ENCODE data around the gene TDP2. TPM values are rescaled to one million over a fixed set of nuclear protein-coding genes. Genes with fewer than 3 reads are reported as not detected.
A peak's percentile ranks its signal among the peaks of the same experiment; 100 is the strongest.
"Not testable (repeated sequence)": the region's sequence is repeated elsewhere in the genome, so short reads cannot be mapped to it uniquely, and the experiment has no call there.

TDP2 gene
- total RNA-seq = 10 to 100 TPM; 48.1 to 48.4 TPM

- Mint-ChIP-seq H3K36me3 (peaks cover 30% of the 10 kb centered on the region), H3K9me3 (no peaks in the 10 kb centered on the region), H3K27ac (peak within 1 kb of the TSS; percentile 94 to 100), H3K4me3 (peak within 1 kb of the TSS; percentile 97), H3K27me3 (no peaks in the 10 kb centered on the region), H3K4me1 (ENCODE audit: low read depth in 2 of 2) (peaks cover 48 to 59% of the 10 kb centered on the region in 2 donors)
- ATAC-seq = peak; percentile 98
- peak; percentile 97 for DNase-seq (ENCODE audit: low spot score)
Observed at GRCh38 chr6:24666641-24667377, at the start of gene TDP2, which contains the start of gene ACOT13. Gene TDP2, minus strand, starts transcription at chr6:24666899. Its CDS starts 37 bp downstream, at chr6:24666862. Gene ACOT13, plus strand, starts transcription at chr6:24667077. Its CDS starts 187 bp downstream, at chr6:24667264.

- Mint-ChIP-seq H3K27ac (peak overlapping the region in 1 of 2 donors; percentile 43), H3K4me1 (ENCODE audit: low read depth in 2 of 2) (peaks cover 34 to 40% of the 10 kb centered on the region in 2 donors), H3K36me3 (peaks cover 28% of the 10 kb centered on the region), H3K27me3 (no peaks in the 10 kb centered on the region), H3K4me3 (peak overlapping the region; percentile 25), H3K9me3 (no peaks in the 10 kb centered on the region)
- DNase-seq (ENCODE audit: low spot score) (no peak), ATAC-seq (peak; percentile 28 to 66)
Observed at GRCh38 chr6:24710519-24711303, 44.0 kb upstream of the TDP2 start.

GRCh38 chr6:24709014-24709711 lies 42.5 kb upstream of the TDP2 start:
- DNase-seq (ENCODE audit: low spot score) (no peak), ATAC-seq (no peak)
- H3K4me3 Mint-ChIP-seq = no peak overlapping the region
- H3K4me1 Mint-ChIP-seq (ENCODE audit: low read depth in 2 of 2) = peaks cover 27 to 36% of the 10 kb centered on the region in 2 donors
- no peaks in the 10 kb centered on the region for H3K9me3 Mint-ChIP-seq
- H3K27me3 Mint-ChIP-seq = no peaks in the 10 kb centered on the region
- peaks cover 37% of the 10 kb centered on the region for H3K36me3 Mint-ChIP-seq
- no peak overlapping the region for H3K27ac Mint-ChIP-seq

- Mint-ChIP-seq H3K9me3 (no peaks in the 10 kb centered on the region), H3K27me3 (no peaks in the 10 kb centered on the region), H3K4me3 (no peak overlapping the region), H3K27ac (no peak overlapping the region), H3K4me1 (ENCODE audit: low read depth in 2 of 2) (peaks cover 27 to 36% of the 10 kb centered on the region in 2 donors), H3K36me3 (peaks cover 43% of the 10 kb centered on the region)
- DNase-seq (ENCODE audit: low spot score) = no peak
- no peak for ATAC-seq
Observed at GRCh38 chr6:24708612-24709011, 41.9 kb upstream of the TDP2 start.

- H3K36me3 Mint-ChIP-seq = peaks cover 44% of the 10 kb centered on the region
- peaks cover 22 to 31% of the 10 kb centered on the region in 2 donors for H3K4me1 Mint-ChIP-seq (ENCODE audit: low read depth in 2 of 2)
- no peak for DNase-seq (ENCODE audit: low spot score)
- peak overlapping the region in 1 of 2 donors; percentile 53 for H3K27ac Mint-ChIP-seq
- no peak for ATAC-seq
- H3K4me3 Mint-ChIP-seq = no peak overlapping the region
- no peaks in the 10 kb centered on the region for H3K27me3 Mint-ChIP-seq
- no peaks in the 10 kb centered on the region for H3K9me3 Mint-ChIP-seq
Observed at GRCh38 chr6:24704468-24704867, 37.8 kb upstream of the TDP2 start.

GRCh38 chr6:24702720-24703282 lies 36.1 kb upstream of the TDP2 start:
- Mint-ChIP-seq H3K27me3 (no peaks in the 10 kb centered on the region), H3K4me3 (no peak overlapping the region), H3K4me1 (ENCODE audit: low read depth in 2 of 2) (peaks cover 16 to 31% of the 10 kb centered on the region in 2 donors), H3K27ac (peak overlapping the region; percentile 53 to 73), H3K36me3 (peaks cover 37% of the 10 kb centered on the region), H3K9me3 (no peaks in the 10 kb centered on the region)
- DNase-seq (ENCODE audit: low spot score) (no peak), ATAC-seq (no peak)

- ATAC-seq = peak in 1 of 2 donors; percentile 70
- peaks cover 23% of the 10 kb centered on the region for H3K36me3 Mint-ChIP-seq
Observed at GRCh38 chr6:24699521-24700359, 33.0 kb upstream of the TDP2 start.

GRCh38 chr6:24696097-24696496 lies 29.4 kb upstream of the TDP2 start:
- no peak overlapping the region for H3K4me3 Mint-ChIP-seq
- H3K36me3 Mint-ChIP-seq = peaks cover 4% of the 10 kb centered on the region
- H3K9me3 Mint-ChIP-seq = no peaks in the 10 kb centered on the region
- H3K27me3 Mint-ChIP-seq = no peaks in the 10 kb centered on the region
- no peak for ATAC-seq
- no peak overlapping the region for H3K27ac Mint-ChIP-seq
- H3K4me1 Mint-ChIP-seq (ENCODE audit: low read depth in 2 of 2) = peaks cover 3 to 18% of the 10 kb centered on the region in 2 donors
- no peak for DNase-seq (ENCODE audit: low spot score)

More at GRCh38 chr6:24699521-24700359, 33.0 kb upstream of the TDP2 start:
- DNase-seq (ENCODE audit: low spot score) = no peak
- peak overlapping the region; percentile 48 for H3K4me3 Mint-ChIP-seq
- no peaks in the 10 kb centered on the region for H3K27me3 Mint-ChIP-seq
- peak overlapping the region; percentile 52 to 65 for H3K27ac Mint-ChIP-seq
- H3K4me1 Mint-ChIP-seq (ENCODE audit: low read depth in 2 of 2) = peaks cover 16 to 32% of the 10 kb centered on the region in 2 donors
- no peaks in the 10 kb centered on the region for H3K9me3 Mint-ChIP-seq

- ATAC-seq = peak; percentile 68 to 71
- H3K9me3 Mint-ChIP-seq; H3K4me3 Mint-ChIP-seq; H3K27me3 Mint-ChIP-seq; H3K36me3 Mint-ChIP-seq; DNase-seq (ENCODE audit: low spot score): not testable (repeated sequence)
- peak overlapping the region in 1 of 2 donors; percentile 24 for H3K27ac Mint-ChIP-seq
- peaks cover 3 to 14% of the 10 kb centered on the region in 2 donors for H3K4me1 Mint-ChIP-seq (ENCODE audit: low read depth in 2 of 2)
Observed at GRCh38 chr6:24695635-24696034, 28.9 kb upstream of the TDP2 start.

GRCh38 chr6:24694198-24694597 lies 27.5 kb upstream of the TDP2 start:
- no peak overlapping the region for H3K27ac Mint-ChIP-seq
- no peaks in the 10 kb centered on the region for H3K9me3 Mint-ChIP-seq

GRCh38 chr6:24692848-24693592 lies 26.3 kb upstream of the TDP2 start:
- DNase-seq (ENCODE audit: low spot score) (no peak), ATAC-seq (no peak)
- H3K36me3 Mint-ChIP-seq = no peaks in the 10 kb centered on the region
- no peaks in the 10 kb centered on the region for H3K9me3 Mint-ChIP-seq
- no peak overlapping the region for H3K27ac Mint-ChIP-seq
- peaks cover 3 to 10% of the 10 kb centered on the region in 2 donors for H3K4me1 Mint-ChIP-seq (ENCODE audit: low read depth in 2 of 2)
- no peaks in the 10 kb centered on the region for H3K27me3 Mint-ChIP-seq
- no peak overlapping the region for H3K4me3 Mint-ChIP-seq

More at GRCh38 chr6:24694198-24694597, 27.5 kb upstream of the TDP2 start:
- no peak for DNase-seq (ENCODE audit: low spot score)
- no peak overlapping the region for H3K4me3 Mint-ChIP-seq
- peaks cover 3 to 10% of the 10 kb centered on the region in 2 donors for H3K4me1 Mint-ChIP-seq (ENCODE audit: low read depth in 2 of 2)
- no peak for ATAC-seq
- no peaks in the 10 kb centered on the region for H3K36me3 Mint-ChIP-seq
- H3K27me3 Mint-ChIP-seq = no peaks in the 10 kb centered on the region

GRCh38 chr6:24692415-24692814 lies 25.7 kb upstream of the TDP2 start:
- ATAC-seq (no peak), DNase-seq (ENCODE audit: low spot score) (no peak)
- H3K9me3 Mint-ChIP-seq = no peaks in the 10 kb centered on the region
- H3K27me3 Mint-ChIP-seq = no peaks in the 10 kb centered on the region
- peaks cover 3 to 10% of the 10 kb centered on the region in 2 donors for H3K4me1 Mint-ChIP-seq (ENCODE audit: low read depth in 2 of 2)
- peaks cover 2% of the 10 kb centered on the region for H3K36me3 Mint-ChIP-seq
- H3K27ac Mint-ChIP-seq = no peak overlapping the region
- H3K4me3 Mint-ChIP-seq = no peak overlapping the region

Data from natural killer cell treated with Interleukin-12 subunit alpha and Interleukin-12 subunit beta and Interleukin-15 and Interleukin-18, amount 100 ng/mL, for 72 hours (primary cell).